ENCODE measurements around the gene GSTA4.

GRCh38 chr6:52984247-52984646, 10.8 kb downstream of the GSTA4 start:
- TF ChIP-seq CTCF (IDR thresholded peaks at IDR 0.05; ENCODE audit: poor library complexity) (no peak), EZH2 (IDR thresholded peaks at IDR 0.05; ENCODE audit: borderline replicate concordance) (no peak)
